ENCODE data around the gene CREBBP. TPM values are rescaled to one million over a fixed set of nuclear protein-coding genes. Genes with fewer than 3 reads are reported as not detected.

Gene CREBBP
- total RNA-seq, 1 donor from 2014 or later: 59.2 TPM

DNA sequence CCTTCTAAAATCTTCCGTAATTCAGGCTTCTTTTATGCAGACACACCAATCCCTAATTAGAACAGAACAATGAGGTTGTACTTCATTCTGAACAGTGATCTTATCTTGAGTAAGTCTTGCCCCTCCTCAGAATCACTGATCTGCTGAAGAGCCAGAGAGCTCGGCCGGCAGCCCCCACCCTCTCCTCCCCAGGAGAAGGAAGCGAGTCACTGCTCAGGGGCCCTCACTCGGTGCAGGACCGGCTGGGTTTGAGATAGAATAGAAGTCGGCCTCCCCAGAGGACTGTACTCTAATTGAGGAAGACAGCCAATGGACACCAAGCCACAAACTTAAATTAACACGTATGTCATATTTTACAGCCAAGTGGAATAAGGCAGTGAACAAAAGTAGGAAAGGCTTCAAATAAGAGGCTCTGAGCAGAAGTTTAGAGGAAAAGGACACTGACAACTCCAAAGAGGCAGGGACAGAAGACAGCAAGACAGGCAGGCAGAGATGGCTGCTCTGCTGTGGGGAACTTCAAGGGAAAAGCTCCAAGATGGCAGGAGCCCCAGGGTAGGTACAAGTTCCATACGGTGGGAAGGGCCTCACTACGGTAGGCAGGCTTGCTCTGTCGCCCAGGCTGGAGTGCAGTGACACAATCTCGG lies 18.6 kb downstream of the CREBBP start:
- peaks cover 71% of the 10 kb centered on the region for H3K4me1 Mint-ChIP-seq (ENCODE audit: low read depth)
- H3K27ac Mint-ChIP-seq (ENCODE audit: unreplicated experiment): peak overlapping the region; percentile 69
- H3K9me3 Mint-ChIP-seq (ENCODE audit: low read depth): no peaks in the 10 kb centered on the region
- H3K36me3 Mint-ChIP-seq (ENCODE audit: low read depth): no peaks in the 10 kb centered on the region
- no peak overlapping the region for H3K4me3 Mint-ChIP-seq (ENCODE audit: unreplicated experiment)
- no peak for DNase-seq (ENCODE audit: low spot score)
- TF ChIP-seq, protein P1, sequence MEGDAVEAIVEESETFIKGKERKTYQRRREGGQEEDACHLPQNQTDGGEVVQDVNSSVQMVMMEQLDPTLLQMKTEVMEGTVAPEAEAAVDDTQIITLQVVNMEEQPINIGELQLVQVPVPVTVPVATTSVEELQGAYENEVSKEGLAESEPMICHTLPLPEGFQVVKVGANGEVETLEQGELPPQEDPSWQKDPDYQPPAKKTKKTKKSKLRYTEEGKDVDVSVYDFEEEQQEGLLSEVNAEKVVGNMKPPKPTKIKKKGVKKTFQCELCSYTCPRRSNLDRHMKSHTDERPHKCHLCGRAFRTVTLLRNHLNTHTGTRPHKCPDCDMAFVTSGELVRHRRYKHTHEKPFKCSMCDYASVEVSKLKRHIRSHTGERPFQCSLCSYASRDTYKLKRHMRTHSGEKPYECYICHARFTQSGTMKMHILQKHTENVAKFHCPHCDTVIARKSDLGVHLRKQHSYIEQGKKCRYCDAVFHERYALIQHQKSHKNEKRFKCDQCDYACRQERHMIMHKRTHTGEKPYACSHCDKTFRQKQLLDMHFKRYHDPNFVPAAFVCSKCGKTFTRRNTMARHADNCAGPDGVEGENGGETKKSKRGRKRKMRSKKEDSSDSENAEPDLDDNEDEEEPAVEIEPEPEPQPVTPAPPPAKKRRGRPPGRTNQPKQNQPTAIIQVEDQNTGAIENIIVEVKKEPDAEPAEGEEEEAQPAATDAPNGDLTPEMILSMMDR (IDR thresholded peaks at IDR 0.05): no peak
- no peaks in the 10 kb centered on the region for H3K27me3 Mint-ChIP-seq (ENCODE audit: low read depth)

DNA sequence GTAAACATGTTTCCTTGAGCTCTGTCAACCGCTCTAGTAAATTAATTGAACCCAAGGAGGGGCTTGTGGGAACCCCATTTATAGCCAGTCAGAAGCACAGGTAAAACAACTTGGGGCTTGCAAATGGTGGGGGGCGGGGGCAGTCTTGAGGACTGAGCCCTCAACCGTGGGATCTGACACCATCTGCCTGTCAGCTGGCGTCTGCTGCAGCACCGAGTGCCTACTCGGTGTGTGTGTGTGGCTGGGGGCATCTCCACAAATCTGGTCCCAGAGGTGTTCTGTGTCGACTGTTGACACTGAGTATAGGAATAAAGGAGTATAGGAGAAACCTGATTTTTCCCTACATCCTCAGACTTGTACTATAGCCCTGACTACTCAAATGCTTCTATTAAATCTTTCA lies 20.6 kb downstream of the CREBBP start:
- no peak for DNase-seq (ENCODE audit: low spot score)
- Mint-ChIP-seq H3K4me3 (ENCODE audit: unreplicated experiment) (no peak overlapping the region), H3K9me3 (ENCODE audit: low read depth) (no peaks in the 10 kb centered on the region), H3K27me3 (ENCODE audit: low read depth) (no peaks in the 10 kb centered on the region), H3K27ac (ENCODE audit: unreplicated experiment) (no peak overlapping the region), H3K4me1 (ENCODE audit: low read depth) (peaks cover 67% of the 10 kb centered on the region), H3K36me3 (ENCODE audit: low read depth) (no peaks in the 10 kb centered on the region)
- TF ChIP-seq, protein P1 (IDR thresholded peaks at IDR 0.05): no peak

DNA sequence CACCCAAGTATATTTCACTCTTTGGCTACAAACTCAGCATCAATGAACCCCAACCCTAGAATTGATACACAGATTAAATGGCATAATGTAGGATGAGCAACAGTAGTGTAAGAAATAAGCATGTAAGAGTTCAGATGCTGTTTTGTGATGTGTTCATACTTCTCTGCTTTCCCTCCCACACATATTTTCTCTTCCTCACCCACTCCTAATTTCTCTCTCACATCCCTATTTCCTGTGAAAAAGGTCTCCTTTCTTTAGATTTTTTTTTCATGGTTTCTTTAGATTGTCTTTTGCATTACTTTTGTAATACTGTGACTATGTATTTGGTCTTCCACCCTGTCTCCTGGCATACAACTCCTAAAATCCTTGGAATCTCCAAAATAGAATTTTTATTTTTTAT lies 21.7 kb downstream of the CREBBP start:
- Mint-ChIP-seq H3K4me1 (ENCODE audit: low read depth) (peaks cover 67% of the 10 kb centered on the region), H3K27me3 (ENCODE audit: low read depth) (no peaks in the 10 kb centered on the region), H3K36me3 (ENCODE audit: low read depth) (no peaks in the 10 kb centered on the region), H3K9me3 (ENCODE audit: low read depth) (no peaks in the 10 kb centered on the region), H3K27ac (ENCODE audit: unreplicated experiment) (peak overlapping the region; percentile 24), H3K4me3 (ENCODE audit: unreplicated experiment) (no peak overlapping the region)
- TF ChIP-seq, protein P1 (IDR thresholded peaks at IDR 0.05): no peak
- no peak for DNase-seq (ENCODE audit: low spot score)

DNA sequence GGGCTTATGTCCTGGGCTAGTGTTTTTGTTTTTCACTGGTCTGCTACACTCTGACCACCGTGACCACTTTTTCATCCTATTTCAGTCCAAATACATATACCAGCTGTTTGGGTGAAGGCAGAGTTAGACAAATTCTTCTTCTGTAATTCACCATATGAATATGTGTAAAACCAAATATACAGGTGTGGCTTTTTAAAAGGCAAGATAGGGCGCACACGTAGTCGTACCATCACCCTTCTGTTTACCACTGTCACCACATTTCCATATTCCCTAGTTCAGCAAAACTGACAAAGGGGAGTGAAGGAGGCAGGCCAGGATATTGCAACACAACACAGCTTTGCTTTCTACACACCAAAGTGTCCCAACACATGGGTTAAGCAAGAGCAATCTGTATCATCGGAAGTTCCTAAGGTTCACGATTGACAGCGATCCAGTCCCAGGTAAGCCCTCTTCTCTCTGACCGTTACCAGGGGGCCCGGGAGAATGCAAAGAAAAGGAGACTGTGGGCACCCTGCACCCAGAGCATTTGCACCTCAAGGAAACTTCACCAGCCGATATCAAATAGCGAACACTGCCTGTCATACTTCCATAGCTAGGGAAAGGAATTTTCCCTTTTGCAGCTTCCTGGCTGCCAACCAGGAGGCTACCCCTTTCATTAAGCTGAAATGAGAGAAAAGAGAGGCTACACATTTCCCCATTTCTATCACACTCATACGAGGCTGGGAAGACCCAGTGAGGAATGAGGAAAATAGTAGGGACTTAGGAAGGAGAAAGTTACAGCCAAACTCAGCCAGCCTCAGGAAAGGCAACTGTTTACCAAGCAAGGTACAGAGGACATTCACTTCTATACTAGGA lies 23.1 kb downstream of the CREBBP start:
- no peak for DNase-seq (ENCODE audit: low spot score)
- H3K4me1 Mint-ChIP-seq (ENCODE audit: low read depth): peaks cover 61% of the 10 kb centered on the region

More for the DNA sequence above, 23.1 kb downstream of the CREBBP start:
- Mint-ChIP-seq H3K27me3 (ENCODE audit: low read depth) (no peaks in the 10 kb centered on the region), H3K36me3 (ENCODE audit: low read depth) (no peaks in the 10 kb centered on the region), H3K27ac (ENCODE audit: unreplicated experiment) (peak overlapping the region; percentile 79), H3K9me3 (ENCODE audit: low read depth) (no peaks in the 10 kb centered on the region), H3K4me3 (ENCODE audit: unreplicated experiment) (no peak overlapping the region)
- TF ChIP-seq, protein P1 (IDR thresholded peaks at IDR 0.05): no peak

All from chondrocyte (in vitro differentiated cells).